Activated B cell treated with CpG ODN at 0.5 μM for 24 hours (primary cell): ENCODE results near the gene PAK4. TPM values are rescaled to one million over a fixed set of nuclear protein-coding genes. Genes with fewer than 3 reads are reported as not detected.

ENCODE experiments used
- ATAC-seq: fragments of 200-7000 bp; cut with Tn5 transposase; one replicate; pipeline ENCODE4 v1.10.0; 2021; ENCODE audit warnings: low read depth, mild to moderate bottlenecking, moderate library complexity
- CTCF ChIA-PET: fragments of 350-600 bp; sonication (Branson Sonifier 250); formaldehyde crosslinking; loops from one replicate; lab custom pipeline; 2021; ENCODE audit warnings: antibody characterized with exemption; lab: Charles Lee
- POLR2A ChIA-PET: fragments of 350-600 bp; sonication (Branson Sonifier 250); formaldehyde crosslinking; loops from one replicate; lab custom pipeline; 2021; ENCODE audit warnings: antibody characterized with exemption; lab: Charles Lee
- DNase-seq: peaks from one replicate; pipeline ENCODE4 v3.0.0; 2022
- H3K27ac Mint-ChIP-seq: one replicate; pipeline ENCODE4 v1.8.0; 2020; ENCODE audit warnings: mixed read lengths
- H3K27me3 Mint-ChIP-seq: one replicate; pipeline ENCODE4 v1.8.0; 2021; ENCODE audit warnings: mixed read lengths
- H3K36me3 Mint-ChIP-seq: one replicate; pipeline ENCODE4 v1.8.0; 2021; ENCODE audit warnings: low read depth, mixed read lengths
- H3K4me1 Mint-ChIP-seq: one replicate; pipeline ENCODE4 v1.8.0; 2021; ENCODE audit warnings: mixed read lengths
- H3K4me3 Mint-ChIP-seq: one replicate; pipeline ENCODE4 v1.8.0; 2020; ENCODE audit warnings: mild to moderate bottlenecking, mixed read lengths
- H3K9me3 Mint-ChIP-seq: one replicate; pipeline ENCODE4 v1.8.0; 2020; ENCODE audit warnings: mixed read lengths
- intact Hi-C: fragments of 100-400 bp; cut with micrococcal nuclease; formaldehyde crosslinking; loops from one replicate; pipeline ENCODE4 v1.15.1; 2024
- total RNA-seq: library from RNA; stranded (reverse); gene quantifications from 2 replicates; pipeline ENCODE4 v1.2.3, GENCODE V29; 2022
- TF ChIP-seq, protein P1 (sequence below): fragments of 200-600 bp; IDR thresholded peaks from one replicate; pipeline ENCODE4 v1.8.0; 2022; ENCODE audit warnings: antibody characterized with exemption, mild to moderate bottlenecking

The PAK4 gene
- total RNA-seq, 1 donor from 2014 or later = 14.2 TPM

GRCh38 chr19:39155741-39156140, 30.2 kb downstream of the PAK4 start:
- Mint-ChIP-seq H3K27ac (no peak overlapping the region), H3K4me1 (peaks cover 3% of the 10 kb centered on the region), H3K9me3 (no peaks in the 10 kb centered on the region), H3K27me3 (no peaks in the 10 kb centered on the region), H3K36me3 (peaks cover 12% of the 10 kb centered on the region), H3K4me3 (no peak overlapping the region)
- no peak for ATAC-seq
- no peak for DNase-seq
- ChIA-PET CTCF (no interaction called here), POLR2A (no interaction called here)
- intact Hi-C loops = no loop called here
- TF ChIP-seq, protein P1, sequence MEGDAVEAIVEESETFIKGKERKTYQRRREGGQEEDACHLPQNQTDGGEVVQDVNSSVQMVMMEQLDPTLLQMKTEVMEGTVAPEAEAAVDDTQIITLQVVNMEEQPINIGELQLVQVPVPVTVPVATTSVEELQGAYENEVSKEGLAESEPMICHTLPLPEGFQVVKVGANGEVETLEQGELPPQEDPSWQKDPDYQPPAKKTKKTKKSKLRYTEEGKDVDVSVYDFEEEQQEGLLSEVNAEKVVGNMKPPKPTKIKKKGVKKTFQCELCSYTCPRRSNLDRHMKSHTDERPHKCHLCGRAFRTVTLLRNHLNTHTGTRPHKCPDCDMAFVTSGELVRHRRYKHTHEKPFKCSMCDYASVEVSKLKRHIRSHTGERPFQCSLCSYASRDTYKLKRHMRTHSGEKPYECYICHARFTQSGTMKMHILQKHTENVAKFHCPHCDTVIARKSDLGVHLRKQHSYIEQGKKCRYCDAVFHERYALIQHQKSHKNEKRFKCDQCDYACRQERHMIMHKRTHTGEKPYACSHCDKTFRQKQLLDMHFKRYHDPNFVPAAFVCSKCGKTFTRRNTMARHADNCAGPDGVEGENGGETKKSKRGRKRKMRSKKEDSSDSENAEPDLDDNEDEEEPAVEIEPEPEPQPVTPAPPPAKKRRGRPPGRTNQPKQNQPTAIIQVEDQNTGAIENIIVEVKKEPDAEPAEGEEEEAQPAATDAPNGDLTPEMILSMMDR = no peak

GRCh38 chr19:39156326-39157230, 31.0 kb downstream of the PAK4 start:
- peaks cover 12% of the 10 kb centered on the region for H3K36me3 Mint-ChIP-seq
- H3K27me3 Mint-ChIP-seq = no peaks in the 10 kb centered on the region

GRCh38 chr19:39157275-39157996, 31.9 kb downstream of the PAK4 start:
- Mint-ChIP-seq H3K4me3 (no peak overlapping the region), H3K27ac (no peak overlapping the region), H3K4me1 (peaks cover 3% of the 10 kb centered on the region), H3K9me3 (no peaks in the 10 kb centered on the region), H3K27me3 (no peaks in the 10 kb centered on the region), H3K36me3 (peaks cover 12% of the 10 kb centered on the region)
- POLR2A ChIA-PET = no interaction called here
- TF ChIP-seq, protein P1 = no peak
- ATAC-seq (no peak), DNase-seq (no peak)
- CTCF ChIA-PET = no interaction called here
- intact Hi-C loops = no loop called here

More at GRCh38 chr19:39156326-39157230, 31.0 kb downstream of the PAK4 start:
- intact Hi-C loops = no loop called here
- no peaks in the 10 kb centered on the region for H3K9me3 Mint-ChIP-seq
- ChIA-PET POLR2A (no interaction called here), CTCF (no interaction called here)
- ATAC-seq (no peak), DNase-seq (no peak)
- peaks cover 3% of the 10 kb centered on the region for H3K4me1 Mint-ChIP-seq
- TF ChIP-seq, protein P1 = no peak
- H3K4me3 Mint-ChIP-seq = no peak overlapping the region
- no peak overlapping the region for H3K27ac Mint-ChIP-seq

- TF ChIP-seq, protein P1 = no peak
- ATAC-seq = no peak
- CTCF ChIA-PET = no interaction called here
- Mint-ChIP-seq H3K9me3 (no peaks in the 10 kb centered on the region), H3K27ac (no peak overlapping the region), H3K4me3 (no peak overlapping the region), H3K36me3 (peaks cover 12% of the 10 kb centered on the region), H3K27me3 (no peaks in the 10 kb centered on the region), H3K4me1 (peaks cover 4% of the 10 kb centered on the region)
- no peak for DNase-seq
- POLR2A ChIA-PET = no interaction called here
- intact Hi-C loops = no loop called here
Measured at GRCh38 chr19:39157997-39158389, 32.4 kb downstream of the PAK4 start.

DNA sequence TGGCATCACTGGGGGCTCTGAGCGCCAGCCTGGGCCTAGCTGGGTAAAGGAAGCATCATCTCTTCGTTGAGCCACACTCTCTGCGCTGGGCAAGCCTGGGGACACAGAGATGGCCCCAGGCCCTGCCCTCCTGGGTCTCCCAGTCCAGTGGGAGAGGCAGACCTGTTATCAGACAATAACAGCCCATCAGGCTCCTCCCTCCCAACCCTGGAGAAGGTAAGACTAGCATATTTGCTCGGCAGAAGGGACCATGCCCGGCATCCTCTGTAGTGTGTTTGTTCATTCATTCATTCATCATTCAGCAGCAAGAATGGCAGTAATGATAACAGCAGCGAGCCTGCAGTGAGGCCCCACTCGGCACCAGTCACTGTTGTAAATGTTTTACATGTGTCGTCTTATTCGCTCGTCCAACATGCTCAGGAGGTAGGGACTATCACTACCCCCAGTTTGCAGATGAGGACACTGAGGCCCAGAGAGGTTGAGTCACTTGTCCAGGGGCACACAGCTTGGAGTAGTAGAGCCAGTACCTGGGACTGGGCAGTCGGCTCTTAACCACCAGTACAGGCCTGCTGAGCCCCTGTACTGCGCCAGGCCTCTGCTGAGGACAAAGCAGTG, 33.2 kb downstream of the PAK4 start:
- Mint-ChIP-seq H3K4me3 (no peak overlapping the region), H3K27ac (no peak overlapping the region), H3K36me3 (peaks cover 12% of the 10 kb centered on the region), H3K4me1 (peaks cover 4% of the 10 kb centered on the region), H3K27me3 (no peaks in the 10 kb centered on the region), H3K9me3 (no peaks in the 10 kb centered on the region)
- ChIA-PET POLR2A (no interaction called here), CTCF (no interaction called here)
- DNase-seq = no peak
- TF ChIP-seq, protein P1 = no peak
- ATAC-seq = no peak
- intact Hi-C loops = no loop called here
